ENCODE results near the gene CGREF1. TPM values are rescaled to one million over a fixed set of nuclear protein-coding genes. Genes with fewer than 3 reads are reported as not detected.

CGREF1 gene
- total RNA-seq, 3 donors from 2014 or later, result 2.6 to 7.3 (median 2.7) TPM

DNA sequence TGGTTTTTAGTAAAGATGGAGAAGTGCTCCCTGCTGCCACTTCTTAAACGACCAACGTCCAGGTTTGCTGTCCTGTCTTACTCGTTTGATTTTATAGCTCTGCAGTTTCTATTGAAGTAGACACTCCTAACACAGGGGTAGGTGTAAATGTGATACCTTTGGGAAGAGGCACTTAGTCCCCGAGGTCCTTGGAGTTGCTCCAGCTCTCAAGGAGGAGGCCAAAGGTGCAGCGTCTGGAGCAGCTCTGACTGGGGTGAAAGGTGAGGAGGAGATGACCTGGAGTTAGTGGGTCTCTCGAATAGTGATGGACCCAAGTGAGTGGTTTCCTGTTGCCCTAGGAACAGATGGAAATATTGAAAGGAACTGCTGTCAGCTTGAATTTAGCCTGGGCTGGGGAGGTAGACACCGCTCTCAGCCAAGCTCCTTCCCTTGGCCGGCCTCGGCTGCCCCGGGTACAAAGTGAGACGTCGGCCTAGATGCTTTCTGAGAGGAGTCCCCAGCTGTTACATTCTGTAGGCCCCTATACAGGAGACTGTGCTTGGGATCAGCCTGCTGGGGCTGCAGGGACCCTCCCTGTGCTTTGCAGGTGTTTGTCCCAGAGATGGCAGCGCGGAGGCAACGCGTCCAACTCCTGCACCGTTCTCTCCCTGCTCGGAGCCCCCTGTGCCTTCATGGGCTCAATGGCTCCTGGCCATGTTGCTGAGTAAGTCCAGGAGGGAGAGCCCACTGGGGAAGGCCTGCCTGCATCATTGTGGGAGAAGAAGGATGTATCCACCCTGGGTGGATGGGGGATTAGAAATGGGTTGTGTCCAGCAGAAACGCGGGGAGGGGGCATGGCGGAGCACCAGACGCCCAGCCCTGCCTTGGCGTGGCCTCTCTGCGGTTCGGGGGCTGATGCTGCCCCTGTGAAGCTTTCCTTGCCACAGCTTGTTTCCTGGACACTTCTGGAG, 26.9 kb downstream of the CGREF1 start:
- Mint-ChIP-seq H3K9me3 (no peaks in the 10 kb centered on the region), H3K36me3 (ENCODE audit: insufficient read depth) (no peaks in the 10 kb centered on the region), H3K4me3 (no peak overlapping the region), H3K4me1 (ENCODE audit: low read depth) (peaks cover 13% of the 10 kb centered on the region), H3K27me3 (ENCODE audit: low read depth) (no peaks in the 10 kb centered on the region)
- no peak for DNase-seq
- ATAC-seq, result no peak

DNA sequence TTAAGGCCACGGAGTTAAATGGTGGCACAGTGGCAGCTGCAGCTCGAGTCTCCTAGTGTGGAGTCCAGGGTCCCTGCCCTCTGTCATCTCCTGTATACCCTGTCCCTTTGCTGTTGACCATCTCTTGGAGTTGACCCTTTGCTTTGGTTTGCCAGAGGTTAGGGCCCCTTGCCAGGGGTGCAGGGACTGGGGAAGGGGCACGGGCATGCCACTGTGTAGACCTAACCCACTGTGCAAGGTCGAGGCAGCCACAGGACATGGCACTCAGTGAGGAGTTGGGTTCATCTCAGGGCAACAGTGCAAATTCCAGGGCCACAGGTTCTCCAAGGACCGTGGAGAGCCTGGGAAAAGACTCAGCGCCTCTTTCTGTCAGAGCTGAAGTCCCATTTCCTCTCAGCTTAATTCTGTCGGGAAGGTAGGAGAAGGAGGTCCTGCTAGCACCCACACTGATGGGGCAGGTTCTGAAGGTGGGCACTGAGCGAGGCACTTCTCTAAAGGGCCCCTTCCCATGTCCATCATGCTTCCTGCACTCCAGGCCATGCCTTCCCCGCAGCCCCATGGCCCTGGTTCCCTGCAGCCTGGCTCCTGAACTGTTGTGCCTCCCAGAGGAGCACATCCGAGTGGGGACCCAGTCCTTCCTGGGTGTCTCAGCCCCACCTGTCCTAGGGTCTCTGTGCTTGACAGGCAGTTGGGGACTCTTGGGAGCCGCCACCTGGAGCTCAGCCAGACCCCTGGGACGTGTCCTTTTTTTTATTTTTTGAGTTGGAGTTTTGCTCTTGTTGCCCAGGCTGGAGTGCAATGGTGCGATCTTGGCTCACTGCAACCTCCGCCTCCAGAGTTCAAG, 29.6 kb downstream of the CGREF1 start:
- Mint-ChIP-seq H3K4me1 (ENCODE audit: low read depth) (peaks cover 10% of the 10 kb centered on the region), H3K4me3 (no peak overlapping the region), H3K36me3 (ENCODE audit: insufficient read depth) (no peaks in the 10 kb centered on the region), H3K9me3 (no peaks in the 10 kb centered on the region), H3K27me3 (ENCODE audit: low read depth) (no peaks in the 10 kb centered on the region)
- DNase-seq, result no peak
- no peak for ATAC-seq

DNA sequence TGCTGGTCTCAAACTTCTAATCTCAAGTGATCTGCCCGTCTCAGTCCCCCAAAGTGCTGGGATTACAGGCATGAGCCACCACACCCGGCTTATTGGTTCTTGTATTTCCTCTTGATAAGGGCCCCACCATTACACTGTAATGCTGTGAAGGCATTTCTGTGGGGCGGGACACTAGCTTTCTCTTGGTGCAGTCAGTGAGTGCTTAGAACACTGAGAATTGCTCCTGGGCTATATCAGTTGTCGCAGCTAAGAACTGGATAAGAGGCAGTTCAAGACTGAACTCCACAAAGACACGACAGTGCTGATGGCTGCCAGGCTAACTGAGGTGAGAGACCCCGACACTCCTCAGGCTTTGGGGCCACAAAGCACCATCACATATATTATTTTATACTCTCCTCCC, 30.3 kb downstream of the CGREF1 start:
- H3K36me3 Mint-ChIP-seq (ENCODE audit: insufficient read depth), result no peaks in the 10 kb centered on the region
- H3K9me3 Mint-ChIP-seq, result no peaks in the 10 kb centered on the region
- peaks cover 10% of the 10 kb centered on the region for H3K4me1 Mint-ChIP-seq (ENCODE audit: low read depth)
- H3K4me3 Mint-ChIP-seq, result no peak overlapping the region
- no peak for DNase-seq
- no peak for ATAC-seq
- no peaks in the 10 kb centered on the region for H3K27me3 Mint-ChIP-seq (ENCODE audit: low read depth)

DNA sequence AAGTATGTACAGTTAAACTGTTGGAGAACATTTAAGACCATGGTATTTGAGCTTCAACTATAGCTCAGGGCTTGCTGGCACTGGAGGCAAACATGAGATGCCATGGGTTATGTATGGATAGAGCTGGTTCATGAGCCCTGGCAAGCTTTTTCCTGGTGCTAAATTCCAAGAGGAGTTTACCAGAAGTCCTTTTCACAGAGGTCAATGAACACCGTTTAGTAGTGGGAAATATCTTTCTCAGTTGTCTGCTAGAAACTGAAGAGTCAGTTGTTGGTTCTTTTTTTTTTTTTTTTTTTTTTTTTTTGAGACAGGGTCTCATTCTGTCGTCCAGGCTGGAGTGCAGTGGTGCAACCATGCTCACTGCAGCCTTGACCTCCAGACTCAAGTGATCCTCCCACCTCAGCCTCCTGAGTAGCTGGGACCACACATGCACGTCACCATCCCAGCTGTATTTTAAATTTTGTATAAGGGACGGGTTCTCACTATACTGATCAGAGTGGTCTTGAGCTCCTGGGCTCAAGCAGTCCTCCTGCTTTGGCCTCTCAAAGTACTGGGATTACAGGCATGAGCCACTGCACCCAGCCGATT, 31.0 kb downstream of the CGREF1 start:
- Mint-ChIP-seq H3K4me3 (peak overlapping the region; percentile 29), H3K9me3 (no peaks in the 10 kb centered on the region), H3K4me1 (ENCODE audit: low read depth) (peaks cover 10% of the 10 kb centered on the region), H3K27me3 (ENCODE audit: low read depth) (no peaks in the 10 kb centered on the region), H3K36me3 (ENCODE audit: insufficient read depth) (no peaks in the 10 kb centered on the region)
- no peak for DNase-seq
- ATAC-seq, result no peak

DNA sequence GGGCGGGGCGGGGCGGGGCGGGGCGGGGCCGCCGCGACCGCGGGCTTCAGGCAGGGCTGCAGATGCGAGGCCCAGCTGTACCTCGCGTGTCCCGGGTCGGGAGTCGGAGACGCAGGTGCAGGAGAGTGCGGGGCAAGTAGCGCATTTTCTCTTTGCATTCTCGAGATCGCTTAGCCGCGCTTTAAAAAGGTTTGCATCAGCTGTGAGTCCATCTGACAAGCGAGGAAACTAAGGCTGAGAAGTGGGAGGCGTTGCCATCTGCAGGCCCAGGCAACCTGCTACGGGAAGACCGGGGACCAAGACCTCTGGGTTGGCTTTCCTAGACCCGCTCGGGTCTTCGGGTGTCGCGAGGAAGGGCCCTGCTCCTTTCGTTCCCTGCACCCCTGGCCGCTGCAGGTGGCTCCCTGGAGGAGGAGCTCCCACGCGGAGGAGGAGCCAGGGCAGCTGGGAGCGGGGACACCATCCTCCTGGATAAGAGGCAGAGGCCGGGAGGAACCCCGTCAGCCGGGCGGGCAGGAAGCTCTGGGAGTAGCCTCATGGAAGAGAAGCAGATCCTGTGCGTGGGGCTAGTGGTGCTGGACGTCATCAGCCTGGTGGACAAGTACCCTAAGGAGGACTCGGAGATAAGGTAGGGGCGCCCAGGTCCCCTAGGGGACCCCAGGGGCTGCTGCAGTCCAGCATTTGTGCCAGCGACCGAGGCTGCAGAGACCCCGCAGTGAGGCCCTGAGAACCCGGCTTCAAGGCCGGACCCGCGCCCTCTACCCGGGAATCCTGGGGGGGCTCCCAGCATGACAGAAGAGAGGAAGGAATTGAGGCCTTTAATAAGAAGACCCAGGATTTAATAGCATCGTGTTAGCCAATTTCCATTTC, 32.0 kb downstream of the CGREF1 start, which contains the start of gene KHK:
KHK (plus strand) TSS at position 49 of the 870 bp plus-strand sequence; CDS start at position 537, 488 bp downstream.
- peak; percentile 0 to 1 for ATAC-seq
- peak within 1 kb of the TSS; percentile 82 for H3K4me3 Mint-ChIP-seq
- no peaks in the 10 kb centered on the region for H3K9me3 Mint-ChIP-seq
- H3K27me3 Mint-ChIP-seq (ENCODE audit: low read depth), result no peaks in the 10 kb centered on the region
- H3K36me3 Mint-ChIP-seq (ENCODE audit: insufficient read depth), result no peaks in the 10 kb centered on the region
- no peak for DNase-seq
- H3K4me1 Mint-ChIP-seq (ENCODE audit: low read depth), result peaks cover 10% of the 10 kb centered on the region

DNA sequence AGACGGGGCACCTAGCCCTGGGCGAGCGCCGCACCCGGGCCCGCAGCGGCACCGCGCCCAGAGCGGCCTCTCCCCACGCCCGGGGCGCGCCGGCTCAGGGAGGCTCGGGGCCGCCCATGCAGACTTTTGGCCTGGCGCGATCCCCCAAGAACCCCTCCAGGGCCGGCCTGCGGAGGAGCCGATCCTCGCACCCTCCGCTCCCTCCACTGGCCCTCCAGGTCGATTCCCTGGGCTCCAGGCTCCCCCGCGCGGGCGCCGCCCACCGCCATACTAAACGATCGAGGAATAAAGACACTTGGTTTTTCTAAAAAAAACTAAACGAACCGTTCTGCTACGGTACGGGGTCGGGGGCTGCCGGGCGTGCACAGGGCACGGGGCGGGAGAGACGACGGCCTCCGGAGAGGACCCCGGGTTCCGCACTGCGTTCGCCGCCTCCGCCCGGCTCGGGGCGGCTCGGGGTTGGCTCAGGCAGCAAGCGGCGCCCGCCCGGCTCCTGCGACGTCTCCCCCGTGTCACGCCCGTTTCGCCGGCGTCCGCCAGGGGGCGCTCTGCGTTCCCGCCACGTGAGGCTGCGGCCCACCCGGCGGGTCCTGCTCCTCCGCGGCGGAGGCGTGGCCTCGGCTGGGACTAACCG, 32.7 kb downstream of the CGREF1 start:
- H3K27me3 Mint-ChIP-seq (ENCODE audit: low read depth), result no peaks in the 10 kb centered on the region
- H3K36me3 Mint-ChIP-seq (ENCODE audit: insufficient read depth), result no peaks in the 10 kb centered on the region
- peak overlapping the region; percentile 82 for H3K4me3 Mint-ChIP-seq
- peak; percentile 95 to 96 for ATAC-seq
- peak; percentile 98 for DNase-seq
- H3K4me1 Mint-ChIP-seq (ENCODE audit: low read depth), result peaks cover 16% of the 10 kb centered on the region
- no peaks in the 10 kb centered on the region for H3K9me3 Mint-ChIP-seq

DNA sequence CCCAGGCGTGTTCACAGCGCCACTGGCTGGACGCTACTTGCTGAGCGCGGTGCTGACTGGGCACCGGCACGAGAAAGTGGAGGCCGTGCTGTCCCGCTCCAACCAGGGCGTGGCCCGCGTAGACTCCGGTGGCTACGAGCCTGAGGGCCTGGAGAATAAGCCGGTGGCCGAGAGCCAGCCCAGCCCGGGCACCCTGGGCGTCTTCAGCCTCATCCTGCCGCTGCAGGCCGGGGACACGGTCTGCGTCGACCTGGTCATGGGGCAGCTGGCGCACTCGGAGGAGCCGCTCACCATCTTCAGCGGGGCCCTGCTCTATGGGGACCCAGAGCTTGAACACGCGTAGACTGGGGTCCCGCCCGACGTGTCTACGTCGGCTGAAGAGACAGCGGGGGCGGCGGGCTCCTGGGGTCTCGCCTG, 33.2 kb downstream of the CGREF1 start:
- peak; percentile 0 to 1 for ATAC-seq
- H3K36me3 Mint-ChIP-seq (ENCODE audit: insufficient read depth), result no peaks in the 10 kb centered on the region
- H3K4me3 Mint-ChIP-seq, result peak overlapping the region; percentile 82
- no peaks in the 10 kb centered on the region for H3K9me3 Mint-ChIP-seq
- no peaks in the 10 kb centered on the region for H3K27me3 Mint-ChIP-seq (ENCODE audit: low read depth)
- DNase-seq, result peak; percentile 25
- peaks cover 21% of the 10 kb centered on the region for H3K4me1 Mint-ChIP-seq (ENCODE audit: low read depth)

DNA sequence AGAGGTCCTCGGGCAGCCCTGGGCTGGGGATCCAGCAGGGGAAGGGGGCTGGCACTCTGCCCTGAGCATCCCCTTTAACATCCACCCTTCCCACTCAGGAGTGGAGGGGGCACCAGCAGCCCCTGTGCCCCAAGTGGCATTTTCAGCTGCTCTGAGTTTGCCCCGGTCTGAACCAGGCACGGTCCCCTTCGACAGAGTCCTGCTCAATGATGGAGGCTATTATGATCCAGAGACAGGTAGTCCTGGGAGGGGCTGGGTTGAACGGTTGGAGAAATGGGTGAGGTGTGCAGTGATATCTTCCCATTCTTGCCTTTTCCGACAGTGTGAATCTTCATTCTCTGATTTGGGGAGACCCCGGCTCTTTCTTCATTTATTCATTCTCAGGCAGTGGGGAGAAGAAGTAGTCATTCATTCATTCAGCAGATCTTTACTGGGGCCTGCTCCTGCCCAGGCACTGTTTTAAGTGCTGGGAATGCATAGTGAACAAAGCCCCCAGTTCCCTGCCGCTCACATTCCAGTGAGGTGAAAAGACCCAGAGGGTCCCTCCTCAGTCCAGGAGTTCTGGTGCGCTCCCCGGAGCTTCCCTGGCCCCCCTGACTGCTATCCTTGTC, 33.8 kb downstream of the CGREF1 start:
- no peaks in the 10 kb centered on the region for H3K36me3 Mint-ChIP-seq (ENCODE audit: insufficient read depth)
- H3K9me3 Mint-ChIP-seq, result no peaks in the 10 kb centered on the region
- H3K4me1 Mint-ChIP-seq (ENCODE audit: low read depth), result peaks cover 24% of the 10 kb centered on the region
- ATAC-seq (no peak), DNase-seq (no peak)
- no peaks in the 10 kb centered on the region for H3K27me3 Mint-ChIP-seq (ENCODE audit: low read depth)
- H3K4me3 Mint-ChIP-seq, result peak overlapping the region; percentile 82

DNA sequence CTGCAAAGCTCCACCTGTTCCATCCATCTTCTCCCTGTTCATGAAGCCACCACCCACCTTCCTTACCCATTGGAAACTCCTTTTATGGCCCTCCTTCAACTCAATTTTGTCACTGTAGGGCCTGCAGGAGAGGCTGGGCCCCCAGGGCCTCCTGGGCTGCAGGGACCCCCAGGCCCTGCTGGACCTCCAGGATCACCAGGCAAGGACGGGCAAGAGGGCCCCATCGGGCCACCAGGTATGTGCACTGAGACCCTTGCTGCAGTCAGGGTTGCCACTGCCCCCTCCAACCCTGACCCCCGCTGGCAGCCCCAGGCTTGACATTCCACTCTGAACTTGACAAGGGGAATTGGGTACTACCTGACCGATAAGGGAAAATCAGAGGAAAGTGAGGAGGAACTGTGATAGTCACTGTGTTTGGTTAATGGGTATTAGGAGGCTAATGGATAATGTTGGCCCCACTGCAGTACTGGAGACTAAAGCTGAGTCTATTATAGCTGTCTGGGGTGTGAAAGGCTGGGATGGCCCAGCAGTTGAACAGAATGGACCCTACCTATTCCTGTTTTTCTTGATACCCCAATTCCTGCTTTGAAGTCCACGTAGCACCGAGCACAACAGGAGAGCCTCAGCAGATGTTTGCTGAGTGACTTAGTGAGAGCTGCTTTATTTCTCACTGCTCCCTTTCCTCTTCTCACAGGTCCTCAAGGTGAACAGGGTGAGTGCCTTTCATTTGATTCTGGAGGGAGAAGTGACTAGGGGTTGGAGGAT, 34.4 kb downstream of the CGREF1 start:
- Mint-ChIP-seq H3K4me3 (no peak overlapping the region), H3K27me3 (ENCODE audit: low read depth) (no peaks in the 10 kb centered on the region), H3K4me1 (ENCODE audit: low read depth) (peaks cover 27% of the 10 kb centered on the region), H3K9me3 (no peaks in the 10 kb centered on the region), H3K36me3 (ENCODE audit: insufficient read depth) (no peaks in the 10 kb centered on the region)
- no peak for DNase-seq
- ATAC-seq, result no peak

DNA sequence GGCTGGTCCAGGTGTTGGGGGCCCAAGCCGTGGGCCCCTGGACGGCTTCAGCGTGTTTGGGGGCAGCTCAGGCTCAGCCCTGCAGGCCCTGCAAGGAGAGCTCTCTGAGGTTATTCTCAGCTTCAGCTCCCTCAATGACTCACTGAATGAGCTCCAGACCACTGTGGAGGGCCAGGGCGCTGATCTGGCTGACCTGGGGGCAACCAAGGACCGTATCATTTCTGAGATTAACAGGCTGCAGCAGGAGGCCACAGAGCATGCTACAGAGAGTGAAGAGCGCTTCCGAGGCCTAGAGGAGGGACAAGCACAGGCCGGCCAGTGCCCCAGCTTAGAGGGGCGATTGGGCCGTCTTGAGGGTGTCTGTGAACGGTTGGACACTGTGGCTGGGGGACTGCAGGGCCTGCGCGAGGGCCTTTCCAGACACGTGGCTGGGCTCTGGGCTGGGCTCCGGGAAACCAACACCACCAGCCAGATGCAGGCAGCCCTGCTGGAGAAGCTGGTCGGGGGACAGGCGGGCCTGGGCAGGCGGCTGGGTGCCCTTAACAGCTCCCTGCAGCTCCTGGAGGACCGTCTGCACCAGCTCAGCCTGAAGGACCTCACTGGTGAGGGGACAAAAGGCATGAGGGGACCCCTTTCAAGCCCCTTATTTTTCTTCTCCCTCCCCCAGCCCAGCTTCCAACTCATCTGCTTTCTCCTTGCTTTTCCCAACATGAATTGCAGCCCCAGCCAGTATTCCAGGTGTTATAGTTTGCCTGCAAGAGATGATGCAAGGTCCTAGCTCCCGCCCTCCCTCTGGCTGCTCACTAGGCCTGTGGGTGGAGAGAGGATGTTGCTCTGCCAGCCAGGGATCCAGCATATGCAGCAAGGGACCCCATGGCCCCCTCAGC, 35.3 kb downstream of the CGREF1 start:
- ATAC-seq (no peak), DNase-seq (no peak)
- peaks cover 27% of the 10 kb centered on the region for H3K4me1 Mint-ChIP-seq (ENCODE audit: low read depth)
- H3K4me3 Mint-ChIP-seq, result no peak overlapping the region
- H3K27me3 Mint-ChIP-seq (ENCODE audit: low read depth), result no peaks in the 10 kb centered on the region
- no peaks in the 10 kb centered on the region for H3K9me3 Mint-ChIP-seq
- no peaks in the 10 kb centered on the region for H3K36me3 Mint-ChIP-seq (ENCODE audit: insufficient read depth)

DNA sequence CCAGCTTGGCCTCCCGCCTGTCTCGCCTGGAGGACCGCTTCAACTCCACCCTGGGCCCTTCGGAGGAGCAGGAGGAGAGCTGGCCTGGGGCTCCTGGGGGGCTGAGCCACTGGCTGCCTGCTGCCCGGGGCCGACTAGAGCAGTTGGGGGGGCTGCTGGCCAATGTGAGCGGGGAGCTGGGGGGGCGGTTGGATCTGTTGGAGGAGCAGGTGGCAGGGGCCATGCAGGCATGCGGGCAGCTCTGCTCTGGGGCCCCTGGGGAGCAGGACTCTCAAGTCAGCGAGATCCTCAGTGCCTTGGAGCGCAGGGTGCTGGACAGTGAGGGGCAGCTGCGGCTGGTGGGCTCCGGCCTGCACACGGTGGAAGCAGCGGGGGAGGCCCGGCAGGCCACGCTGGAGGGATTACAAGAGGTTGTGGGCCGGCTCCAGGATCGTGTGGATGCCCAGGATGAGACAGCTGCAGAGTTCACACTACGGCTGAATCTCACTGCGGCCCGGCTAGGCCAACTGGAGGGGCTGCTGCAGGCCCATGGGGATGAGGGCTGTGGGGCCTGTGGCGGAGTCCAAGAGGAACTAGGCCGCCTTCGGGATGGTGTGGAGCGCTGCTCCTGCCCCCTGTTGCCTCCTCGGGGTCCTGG, 36.0 kb downstream of the CGREF1 start:
- H3K4me3 Mint-ChIP-seq, result no peak overlapping the region

More for the DNA sequence above, 36.0 kb downstream of the CGREF1 start:
- no peak for DNase-seq
- Mint-ChIP-seq H3K9me3 (no peaks in the 10 kb centered on the region), H3K27me3 (ENCODE audit: low read depth) (no peaks in the 10 kb centered on the region), H3K4me1 (ENCODE audit: low read depth) (peaks cover 27% of the 10 kb centered on the region), H3K36me3 (ENCODE audit: insufficient read depth) (no peaks in the 10 kb centered on the region)
- no peak for ATAC-seq

Measured in activated T-cell treated with anti-CD3 and anti-CD28 coated beads, Interleukin-2, amount 50 U/mL, for 4 hours (primary cell).